M059J (cell line): ENCODE measurements around the gene FILIP1L. TPM values are rescaled to one million over a fixed set of nuclear protein-coding genes. Genes with fewer than 3 reads are reported as not detected.

Experiments
- DNase-seq: peaks from one replicate; pipeline ENCODE4 v3.0.0-alpha.2; 2012; ENCODE audit warnings: low read depth
- total RNA-seq: library from RNA; depleted of rRNA; stranded (reverse); fragments of >200 nt; shearing (Covaris generic); gene quantifications from 2 replicates; pipeline ENCODE4 v1.2.3, GENCODE V29; 2014

Gene FILIP1L
- total RNA-seq, 1 experiment from 2014 or later, result 35.1 TPM

GRCh38 chr3:99927671-99928457, 186.4 kb downstream of the FILIP1L start:
- DNase-seq, result no peak

GRCh38 chr3:99925584-99926230, 188.6 kb downstream of the FILIP1L start:
- peak; percentile 96 for DNase-seq

GRCh38 chr3:99923873-99924272, 190.4 kb downstream of the FILIP1L start:
- DNase-seq, result no peak

GRCh38 chr3:99921986-99922385, 192.3 kb downstream of the FILIP1L start:
- no peak for DNase-seq

- no peak for DNase-seq
Observed at GRCh38 chr3:99921377-99921695, 193.0 kb downstream of the FILIP1L start.

GRCh38 chr3:99920481-99921376, 193.6 kb downstream of the FILIP1L start:
- DNase-seq, result peak; percentile 61

GRCh38 chr3:99919694-99920093, 194.6 kb downstream of the FILIP1L start:
- DNase-seq, result no peak

- DNase-seq, result no peak
Observed at GRCh38 chr3:99918715-99919114, 195.6 kb downstream of the FILIP1L start.

- DNase-seq, result no peak
Observed at GRCh38 chr3:99915906-99916432, 198.3 kb downstream of the FILIP1L start.

GRCh38 chr3:99911433-99911832, 202.9 kb downstream of the FILIP1L start:
- DNase-seq, result no peak

- DNase-seq, result no peak
Observed at GRCh38 chr3:99910752-99911290, 203.5 kb downstream of the FILIP1L start.

GRCh38 chr3:99909714-99910495, 204.4 kb downstream of the FILIP1L start:
- peak; percentile 77 for DNase-seq

GRCh38 chr3:99907959-99908544, 206.2 kb downstream of the FILIP1L start:
- no peak for DNase-seq

- DNase-seq, result no peak
Observed at GRCh38 chr3:99903869-99904268, 210.4 kb downstream of the FILIP1L start.

- peak; percentile 82 for DNase-seq
Observed at GRCh38 chr3:99902091-99902490, 212.2 kb downstream of the FILIP1L start.

GRCh38 chr3:99901200-99901926, 212.9 kb downstream of the FILIP1L start:
- peak; percentile 95 for DNase-seq

GRCh38 chr3:99900248-99900647, 214.1 kb downstream of the FILIP1L start:
- no peak for DNase-seq

- DNase-seq, result no peak
Observed at GRCh38 chr3:99899603-99900002, 214.7 kb downstream of the FILIP1L start.

GRCh38 chr3:99896482-99896881, 217.8 kb downstream of the FILIP1L start:
- peak; percentile 53 for DNase-seq
